SH-SY5Y (cell line): Measurements from ENCODE around the gene LRMDA.

Experiments
- GATA2 ChIP-seq: IDR thresholded peaks from 2 replicates; pipeline ENCODE4 v1.6.1; 2011; ENCODE audit warnings: mild to moderate bottlenecking, low read depth, low read length
- GATA3 ChIP-seq: IDR thresholded peaks from 2 replicates; pipeline ENCODE4 v1.6.1; 2011; ENCODE audit warnings: low read depth, mild to moderate bottlenecking, low read length, moderate library complexity

Gene LRMDA

DNA sequence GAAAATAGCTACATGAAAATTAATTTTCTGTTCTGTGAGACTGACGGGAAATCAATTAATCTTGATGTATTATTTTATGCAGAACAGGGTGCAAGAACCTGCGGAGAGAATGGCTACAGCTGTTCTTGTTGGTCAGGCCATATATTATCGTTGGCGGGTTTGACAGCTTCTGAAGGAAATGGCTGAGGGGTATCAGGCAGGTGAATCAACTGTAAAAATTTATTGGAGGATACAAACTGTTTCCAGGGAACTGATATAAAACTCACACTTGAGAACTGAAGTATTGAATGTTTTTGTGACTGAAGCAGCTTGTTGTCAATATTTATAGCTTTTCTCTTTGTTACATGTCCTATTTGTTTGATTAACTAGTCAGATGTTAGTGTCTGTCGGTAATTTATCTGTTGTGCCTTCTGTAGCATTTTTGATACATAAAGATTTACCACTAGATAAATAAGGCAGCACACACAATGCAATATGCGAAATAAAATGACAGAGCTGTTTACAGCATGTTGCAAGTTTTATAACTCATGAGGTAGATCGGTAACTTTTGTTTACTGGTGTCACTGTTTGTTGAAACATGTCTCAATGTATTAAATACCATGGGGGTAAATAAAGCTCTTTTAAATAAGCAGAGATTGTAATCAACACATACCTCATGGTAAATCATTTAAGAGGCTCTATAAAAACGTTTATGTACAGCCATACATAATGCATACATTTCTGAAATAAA is 308.2 kb downstream of the LRMDA start:
- TF ChIP-seq GATA3: no peak
- no peak for TF ChIP-seq GATA2

DNA sequence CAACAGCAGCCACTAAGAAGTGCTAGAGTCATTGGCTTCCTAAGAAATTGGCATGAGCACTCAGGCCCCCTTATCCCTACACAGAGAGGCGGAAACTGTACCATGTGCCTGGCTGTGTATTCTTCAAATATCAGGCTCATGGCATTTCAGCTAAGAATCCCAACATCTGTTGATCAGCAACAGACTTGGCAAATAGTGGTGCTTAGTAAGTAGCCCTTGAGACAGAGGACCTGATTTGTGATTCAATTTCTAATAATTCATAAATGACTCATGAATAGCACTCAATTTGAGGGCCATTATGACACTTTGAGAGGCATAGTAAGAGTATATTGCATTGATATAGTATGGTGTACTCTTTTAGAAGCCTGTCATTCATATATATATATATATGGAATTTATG is 309.1 kb downstream of the LRMDA start:
- TF ChIP-seq GATA2 (no peak), GATA3 (no peak)

DNA sequence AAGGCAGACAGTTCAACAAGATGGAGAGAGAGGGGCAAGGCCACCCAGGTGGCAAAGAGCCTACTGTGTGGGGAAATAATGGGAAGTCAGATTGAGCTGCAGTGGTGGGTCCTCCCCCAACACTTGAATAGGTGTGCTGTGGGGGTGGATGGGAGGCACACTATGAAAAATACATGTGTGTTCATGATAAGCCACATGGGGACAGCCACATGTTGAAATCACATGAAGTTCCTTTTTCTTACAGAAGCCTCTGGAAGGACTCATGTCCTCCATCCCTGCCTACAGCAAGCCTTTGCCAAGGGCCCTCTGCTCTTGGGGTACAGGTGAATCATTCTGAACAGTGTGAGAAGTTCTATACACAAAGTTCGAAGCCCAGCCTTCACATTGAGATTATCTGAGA is 310.9 kb downstream of the LRMDA start:
- TF ChIP-seq GATA2 (no peak), GATA3 (no peak)

DNA sequence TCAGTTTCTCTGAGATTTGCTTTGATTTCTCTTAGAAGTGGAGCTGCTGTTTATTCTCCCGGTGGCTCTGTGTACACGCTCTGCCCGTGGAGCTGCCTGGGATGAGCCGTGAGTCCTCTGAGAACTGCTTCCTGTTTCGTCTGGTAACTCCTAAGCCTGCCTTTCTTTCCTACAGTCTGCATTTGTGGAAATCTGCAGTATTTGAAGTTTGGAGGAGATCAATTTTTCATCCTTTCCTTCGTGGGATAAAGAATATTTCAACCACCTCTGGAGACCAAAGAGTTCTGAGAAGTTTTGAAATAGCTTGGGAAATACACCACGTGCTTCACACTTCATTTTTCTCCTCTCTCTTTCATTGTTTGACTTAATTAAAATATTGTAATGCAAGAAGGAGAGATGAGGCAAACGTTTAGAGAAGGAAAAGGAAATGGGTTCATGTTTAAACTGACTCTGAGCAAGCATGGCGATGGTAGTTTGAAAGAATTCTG is 311.9 kb downstream of the LRMDA start:
- TF ChIP-seq GATA2 (no peak), GATA3 (no peak)

DNA sequence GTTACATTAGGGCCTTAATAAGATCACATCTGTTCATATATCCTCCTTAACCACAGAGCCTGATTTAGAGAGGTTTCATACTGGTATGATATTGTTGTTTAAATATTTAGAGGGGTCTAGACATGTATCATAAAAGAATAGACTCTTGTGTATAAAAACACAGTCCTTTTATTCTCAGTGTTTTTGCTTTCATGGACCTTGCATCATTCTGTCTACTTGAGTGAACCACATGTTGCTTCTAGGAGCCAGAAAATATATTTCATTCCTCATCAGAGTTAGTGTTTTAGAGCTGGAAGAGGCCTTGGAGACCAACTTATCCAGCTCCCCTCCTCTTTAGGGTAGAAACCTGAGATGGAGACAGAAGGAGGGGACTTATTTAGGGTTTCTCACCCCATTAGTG is 312.8 kb downstream of the LRMDA start:
- TF ChIP-seq GATA2 (no peak), GATA3 (no peak)

DNA sequence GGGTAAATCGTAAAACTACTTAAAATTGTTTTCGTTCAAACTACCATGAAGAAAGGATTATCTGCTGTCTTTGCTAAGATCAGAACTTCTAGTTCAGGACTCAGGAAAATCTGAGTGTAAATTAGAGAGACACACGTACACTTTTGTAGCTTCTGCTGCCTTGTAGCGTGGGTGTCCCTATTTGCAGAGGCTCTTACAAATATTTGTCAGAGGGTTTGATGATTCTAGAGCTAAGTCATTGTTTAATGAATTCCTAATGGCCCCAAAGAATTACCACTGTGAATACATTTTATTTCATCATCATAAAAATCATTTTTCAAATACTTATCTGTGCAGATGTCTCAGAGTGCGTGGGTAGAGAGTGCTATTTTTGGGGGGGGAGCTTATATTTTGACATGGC is 314.9 kb downstream of the LRMDA start:
- TF ChIP-seq GATA2: no peak
- no peak for TF ChIP-seq GATA3

DNA sequence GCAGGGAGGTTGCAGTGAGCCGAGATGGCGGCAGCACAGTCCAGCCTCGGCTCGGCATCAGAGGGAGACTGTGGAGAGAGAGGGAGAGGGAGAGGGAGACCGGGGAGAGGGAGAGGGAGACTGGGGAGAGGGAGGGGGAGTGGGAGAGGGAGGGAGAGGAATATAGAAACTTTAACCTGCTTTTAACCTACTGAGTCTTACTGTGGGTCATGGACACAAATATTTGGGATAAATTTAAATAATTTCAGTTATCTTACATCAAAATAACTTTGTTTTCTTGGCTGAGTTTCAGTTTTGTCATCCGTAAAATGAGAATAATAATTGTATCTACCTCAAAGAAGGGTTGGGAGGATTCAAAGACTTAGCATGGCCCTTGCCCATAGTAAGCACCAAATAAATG is 319.8 kb downstream of the LRMDA start:
- TF ChIP-seq GATA2 (no peak), GATA3 (no peak)

DNA sequence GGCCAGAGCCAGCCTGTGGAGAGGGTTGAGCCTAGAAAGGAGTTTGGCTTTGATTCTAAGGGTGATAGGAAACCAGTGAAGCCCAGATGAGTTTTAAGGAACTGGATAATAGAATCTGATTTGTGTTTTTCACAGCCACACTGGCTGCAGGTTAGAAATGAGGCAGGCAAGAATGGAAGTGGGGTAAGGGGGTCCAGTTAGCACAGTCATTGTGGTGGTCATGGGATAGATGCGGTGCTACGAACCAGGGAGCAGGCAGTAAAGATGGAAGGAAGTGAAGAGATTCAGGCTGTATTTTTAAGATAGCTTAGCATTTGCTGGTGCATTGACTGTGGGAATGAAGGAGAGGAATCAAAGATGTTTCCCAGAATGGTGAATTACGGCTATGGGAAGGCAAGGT is 322.2 kb downstream of the LRMDA start:
- no peak for TF ChIP-seq GATA3
- TF ChIP-seq GATA2: no peak

DNA sequence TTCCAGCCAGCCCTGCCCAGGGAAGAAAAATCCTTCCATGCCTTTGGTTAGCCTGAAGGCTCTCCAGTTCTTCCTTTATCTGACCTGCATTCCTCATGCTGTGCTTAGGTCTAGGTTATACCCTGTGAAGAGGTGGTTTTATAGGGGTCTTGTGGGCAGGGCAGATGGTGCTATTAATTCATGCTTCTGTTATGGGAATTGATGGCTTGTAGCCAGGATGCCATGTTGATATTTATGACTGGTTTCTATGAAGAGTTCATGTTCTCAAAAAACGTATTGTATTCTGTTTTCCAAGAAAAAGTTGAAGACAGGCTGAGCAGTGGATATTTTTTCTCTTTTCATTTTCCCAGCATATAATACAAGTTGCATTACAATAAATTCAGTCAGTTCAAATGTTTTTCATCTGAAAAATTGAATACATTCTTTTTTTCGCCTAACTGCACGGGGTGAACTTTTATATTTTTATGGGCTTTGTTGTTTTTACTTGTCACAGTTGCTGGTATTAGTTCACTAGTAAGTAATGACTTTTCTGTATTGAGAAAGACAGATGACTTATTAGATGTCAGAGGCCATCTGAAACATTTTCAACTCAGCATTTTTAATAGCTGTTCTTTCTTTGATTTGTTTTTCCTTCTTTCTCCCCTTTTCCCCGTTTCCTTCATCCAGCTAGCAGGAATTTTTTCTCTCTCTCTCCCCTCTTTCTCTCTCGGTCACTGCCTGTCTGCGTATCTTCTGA is 322.8 kb downstream of the LRMDA start:
- no peak for TF ChIP-seq GATA2
- TF ChIP-seq GATA3: no peak

DNA sequence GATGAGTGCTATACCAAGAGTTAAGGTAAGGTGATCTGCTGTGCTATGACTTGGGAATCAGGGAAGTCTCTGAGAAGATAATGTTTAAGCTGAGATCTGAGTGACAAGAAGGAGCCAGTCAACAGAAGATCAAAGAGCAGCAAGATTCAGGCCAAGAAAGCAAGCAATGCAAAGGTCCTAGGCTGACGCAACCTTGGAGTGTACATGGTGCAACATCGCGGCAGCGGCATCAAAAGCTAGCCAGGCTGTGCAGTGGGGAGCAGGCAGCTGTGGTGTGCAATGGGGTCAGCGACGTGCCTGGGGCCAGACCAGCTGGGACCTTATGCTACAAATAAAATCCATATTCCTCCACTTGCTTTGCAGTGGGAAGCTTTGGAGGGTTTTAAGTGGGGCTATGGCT is 324.1 kb downstream of the LRMDA start:
- TF ChIP-seq GATA3: no peak
- no peak for TF ChIP-seq GATA2

DNA sequence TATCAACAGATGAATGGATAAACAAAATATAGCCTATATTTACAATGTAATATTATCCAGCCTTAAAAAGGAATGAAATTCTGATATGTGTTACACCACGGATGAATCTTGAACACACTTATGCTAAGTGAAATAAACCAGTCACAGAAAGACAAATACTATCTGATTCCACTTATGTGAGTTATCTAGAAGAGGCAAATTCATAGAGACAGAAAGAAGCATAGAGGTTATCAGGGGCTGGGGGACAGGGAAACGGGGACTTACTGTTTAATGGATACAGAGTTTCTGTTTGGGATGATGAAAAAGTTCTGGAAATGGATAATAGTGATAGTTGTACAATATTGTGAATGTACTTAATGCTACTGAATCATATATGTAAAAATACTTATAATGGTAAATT is 329.9 kb downstream of the LRMDA start:
- TF ChIP-seq GATA2: no peak
- TF ChIP-seq GATA3: no peak

DNA sequence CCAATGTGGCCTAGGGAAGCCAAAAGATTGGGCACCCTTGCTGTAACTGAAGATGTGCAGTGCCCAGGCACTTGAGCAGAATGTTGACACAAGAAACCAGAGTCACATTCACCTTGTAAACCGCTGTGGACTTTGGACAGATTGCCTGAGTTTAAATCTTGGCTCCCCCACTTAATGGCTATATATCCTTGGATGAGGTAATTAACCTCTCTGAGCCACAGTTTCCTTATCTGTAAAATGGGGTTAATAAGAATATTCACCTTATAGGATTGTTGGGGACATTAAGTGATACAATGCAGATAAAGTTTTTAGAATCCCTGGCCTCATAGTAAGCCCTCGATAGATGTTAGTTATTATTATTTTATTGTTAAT is 331.0 kb downstream of the LRMDA start:
- no peak for TF ChIP-seq GATA3
- no peak for TF ChIP-seq GATA2

DNA sequence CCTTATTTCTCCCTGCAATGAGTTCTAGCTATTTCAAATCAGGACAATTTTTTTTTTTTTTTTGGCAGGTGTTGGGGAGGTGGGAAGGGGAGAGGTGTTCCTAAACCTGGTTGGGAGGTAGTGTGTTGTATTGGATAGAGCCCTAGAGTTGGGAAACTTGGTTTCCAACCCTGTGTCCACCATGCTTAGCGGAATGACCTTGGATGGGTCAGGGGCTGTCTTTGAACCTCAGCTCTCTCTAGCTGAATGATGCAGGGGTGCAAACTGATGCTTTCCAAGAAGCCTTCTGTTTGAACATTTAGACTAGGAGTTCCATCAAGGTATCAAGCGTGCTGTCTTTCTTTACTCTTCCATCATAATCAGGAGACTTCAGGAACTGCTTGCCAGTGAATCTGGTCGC is 332.2 kb downstream of the LRMDA start:
- no peak for TF ChIP-seq GATA2

DNA sequence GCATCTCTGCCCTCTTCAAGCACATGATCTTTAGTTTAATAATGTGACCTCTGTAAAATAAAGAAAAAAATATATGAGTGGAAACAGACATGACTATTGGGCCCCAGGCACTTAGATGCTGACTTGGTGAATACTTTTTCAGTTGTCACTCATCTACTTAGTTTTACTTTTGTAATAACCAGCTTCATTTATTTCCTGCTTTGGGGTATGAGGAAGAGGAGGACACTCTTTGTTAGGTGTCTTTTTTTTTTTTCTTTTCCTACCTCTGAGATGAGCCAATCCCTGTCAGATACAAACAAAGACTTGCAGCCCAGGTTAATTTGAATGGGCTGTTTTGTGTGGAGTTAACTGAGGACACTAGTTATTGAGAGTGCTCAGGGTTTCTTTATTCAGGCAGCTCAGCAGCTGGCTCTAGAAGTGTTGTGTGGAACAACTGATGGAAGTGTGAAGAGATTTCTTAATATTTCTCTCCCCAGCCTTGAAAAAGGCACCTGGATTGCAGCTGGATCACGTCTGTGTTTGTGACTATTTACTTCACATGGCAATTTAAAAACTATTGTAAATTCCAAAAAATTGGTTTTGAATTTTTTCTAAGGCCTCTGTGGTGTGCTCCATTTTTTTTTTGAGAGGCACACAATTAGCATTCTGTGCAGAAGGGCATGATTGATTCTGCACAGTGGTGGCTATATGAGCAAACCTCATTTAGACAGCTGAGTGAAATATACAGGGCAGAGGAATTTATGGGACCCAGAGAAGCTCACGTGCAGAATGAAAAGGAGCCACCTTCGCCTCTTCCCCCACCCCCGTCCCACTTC is 333.8 kb downstream of the LRMDA start:
- no peak for TF ChIP-seq GATA2
- no peak for TF ChIP-seq GATA3

DNA sequence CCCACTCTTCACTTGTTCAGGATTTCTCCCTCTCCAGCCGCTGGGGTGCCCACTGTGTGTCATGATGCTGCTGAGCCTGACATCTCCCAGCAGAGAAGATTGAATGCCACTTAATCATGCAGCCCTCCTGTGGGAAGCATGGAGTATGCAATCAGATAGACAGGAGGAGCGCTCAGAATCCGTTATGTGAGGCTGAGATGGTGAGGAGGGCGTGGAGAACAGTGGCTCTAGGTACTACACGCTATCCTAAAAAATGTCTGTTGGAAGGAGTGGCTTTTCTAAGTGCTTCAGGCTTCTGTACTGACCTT is 334.3 kb downstream of the LRMDA start:
- TF ChIP-seq GATA3: no peak
- TF ChIP-seq GATA2: no peak
